CD4-positive, alpha-beta T cell (primary cell): ENCODE data around the gene MLLT1. TPM values are rescaled to one million over a fixed set of nuclear protein-coding genes. Genes with fewer than 3 reads are reported as not detected.

Source experiments
- ATAC-seq: fragments of 200-7000 bp; cut with Tn5 transposase; one replicate; pipeline ENCODE4 v1.10.0; 2022; ENCODE audit warnings: mild to moderate bottlenecking; ENCODE audit not compliant: poor library complexity
- CTCF ChIA-PET: fragments of 350-600 bp; sonication (Branson Sonifier 250); formaldehyde crosslinking; loops from one replicate; lab custom pipeline; 2021; ENCODE audit warnings: antibody characterized with exemption, inconsistent platforms; lab: Charles Lee
- POLR2A ChIA-PET: fragments of 350-600 bp; sonication (Branson Sonifier 250); formaldehyde crosslinking; loops from one replicate; lab custom pipeline; 2021; ENCODE audit warnings: antibody characterized with exemption, inconsistent platforms; lab: Charles Lee
- DNase-seq, 14 experiments: peaks; one replicate each; pipeline ENCODE4 v3.0.0-alpha.2; 2013 to 2020; ENCODE audit warnings: mixed read lengths in 2 of 14
- H3K27ac ChIP-seq, 2 donors: one replicate each; pipeline versions ENCODE4 v1.5.1 to v1.7.0; 2013; ENCODE audit warnings: low read length in 2 of 2, low read depth in 1 of 2, mild to moderate bottlenecking in 1 of 2
- H3K27me3 ChIP-seq, 2 experiments: 1 replicate in 1 of 2; 2 replicates in 1 of 2; pipeline versions ENCODE4 v1.6.1 to v1.7.0; 2013; ENCODE audit warnings: low read length in 2 of 2, control low read depth in 1 of 2, mild to moderate bottlenecking in 1 of 2, moderate library complexity in 1 of 2; ENCODE audit not compliant: insufficient read depth in 2 of 2, control insufficient read depth in 1 of 2
- H3K36me3 ChIP-seq: one replicate; pipeline ENCODE4 v1.6.1; 2013; ENCODE audit warnings: low read length, control low read depth; ENCODE audit not compliant: insufficient read depth
- H3K4me1 ChIP-seq: one replicate; pipeline ENCODE4 v1.6.1; 2013; ENCODE audit warnings: low read length, control low read depth; ENCODE audit not compliant: insufficient read depth
- H3K4me3 ChIP-seq: one replicate; pipeline ENCODE4 v1.5.1; 2013; ENCODE audit warnings: mild to moderate bottlenecking, low read length, moderate library complexity
- H3K9me3 ChIP-seq, 2 experiments: 1 replicate in 1 of 2; 2 replicates in 1 of 2; pipeline versions ENCODE4 v1.6.1 to v1.7.0; 2013; ENCODE audit warnings: low read length in 2 of 2, mild to moderate bottlenecking in 2 of 2, control low read depth in 1 of 2, moderate library complexity in 1 of 2; ENCODE audit not compliant: control insufficient read depth in 1 of 2, insufficient read depth in 1 of 2
- H3K27ac Mint-ChIP-seq: one replicate; pipeline ENCODE4 v1.8.0; 2020; ENCODE audit warnings: mixed read lengths
- H3K27me3 Mint-ChIP-seq: one replicate; pipeline ENCODE4 v1.8.0; 2021; ENCODE audit warnings: mixed read lengths
- H3K36me3 Mint-ChIP-seq: one replicate; pipeline ENCODE4 v1.8.0; 2021; ENCODE audit warnings: low read depth, mixed read lengths
- H3K4me1 Mint-ChIP-seq: one replicate; pipeline ENCODE4 v1.8.0; 2021; ENCODE audit warnings: low read depth, mixed read lengths
- H3K4me3 Mint-ChIP-seq: one replicate; pipeline ENCODE4 v1.8.0; 2020; ENCODE audit warnings: mild to moderate bottlenecking, mixed read lengths
- H3K9me3 Mint-ChIP-seq: one replicate; pipeline ENCODE4 v1.8.0; 2020; ENCODE audit warnings: mixed read lengths
- intact Hi-C, 2 experiments: fragments of 100-400 bp; cut with DNase I in 1 of 2; cut with micrococcal nuclease in 1 of 2; formaldehyde crosslinking; loops; one replicate each; pipeline versions ENCODE4 v1.15.1 to v1.9.0; 2023 to 2025; cut with DNase I, micrococcal nuclease
- total RNA-seq, 174 experiments: library from RNA in 2 of 174; stranded (reverse) in 2 of 174; gene quantifications; one replicate each; pipeline ENCODE4 v1.2.3 and lab custom pipeline; 2021 to 2026
- TF ChIP-seq, protein P1 (sequence below): fragments of 200-600 bp; IDR thresholded peaks from one replicate; pipeline ENCODE4 v1.8.0; 2022; ENCODE audit warnings: antibody characterized with exemption, mild to moderate bottlenecking

Gene MLLT1
- total RNA-seq, 2 experiments from 2014 or later = 18.3 to 22.1 TPM

DNA sequence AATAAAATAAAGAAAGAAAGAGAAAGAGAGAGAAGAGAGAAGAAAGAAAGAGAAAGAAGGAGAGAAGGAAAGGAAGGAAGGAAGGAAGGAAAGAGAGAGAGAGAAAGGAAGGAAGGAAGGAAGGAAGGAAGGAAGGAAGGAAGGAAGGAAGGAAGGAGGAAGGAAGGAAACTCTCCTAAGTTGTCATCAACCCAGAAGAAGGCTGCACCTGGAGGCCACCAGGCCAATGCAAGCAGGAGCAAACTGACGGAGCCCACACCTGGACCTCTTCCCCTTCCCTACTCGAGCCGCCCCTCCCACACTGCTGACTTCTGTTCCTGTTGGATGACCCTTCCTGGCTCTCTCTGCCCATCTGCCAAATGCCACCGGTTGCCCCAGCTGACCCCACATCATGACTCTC, 45.0 kb upstream of the MLLT1 start:
- no peaks in the 10 kb centered on the region for H3K9me3 ChIP-seq
- Mint-ChIP-seq H3K27me3 (no peaks in the 10 kb centered on the region), H3K4me3 (no peak overlapping the region), H3K27ac (no peak overlapping the region), H3K4me1 (peaks cover 6% of the 10 kb centered on the region), H3K36me3 (peaks cover 3% of the 10 kb centered on the region), H3K9me3 (no peaks in the 10 kb centered on the region)
- ChIA-PET CTCF (interaction anchor here (0.6 kb wide), 1 partner anchor 185 kb away, joined by 3 read pairs; no protein-coding TSS in a partner anchor), POLR2A (no interaction called here)
- H3K36me3 ChIP-seq = no peaks in the 10 kb centered on the region
- TF ChIP-seq, protein P1, sequence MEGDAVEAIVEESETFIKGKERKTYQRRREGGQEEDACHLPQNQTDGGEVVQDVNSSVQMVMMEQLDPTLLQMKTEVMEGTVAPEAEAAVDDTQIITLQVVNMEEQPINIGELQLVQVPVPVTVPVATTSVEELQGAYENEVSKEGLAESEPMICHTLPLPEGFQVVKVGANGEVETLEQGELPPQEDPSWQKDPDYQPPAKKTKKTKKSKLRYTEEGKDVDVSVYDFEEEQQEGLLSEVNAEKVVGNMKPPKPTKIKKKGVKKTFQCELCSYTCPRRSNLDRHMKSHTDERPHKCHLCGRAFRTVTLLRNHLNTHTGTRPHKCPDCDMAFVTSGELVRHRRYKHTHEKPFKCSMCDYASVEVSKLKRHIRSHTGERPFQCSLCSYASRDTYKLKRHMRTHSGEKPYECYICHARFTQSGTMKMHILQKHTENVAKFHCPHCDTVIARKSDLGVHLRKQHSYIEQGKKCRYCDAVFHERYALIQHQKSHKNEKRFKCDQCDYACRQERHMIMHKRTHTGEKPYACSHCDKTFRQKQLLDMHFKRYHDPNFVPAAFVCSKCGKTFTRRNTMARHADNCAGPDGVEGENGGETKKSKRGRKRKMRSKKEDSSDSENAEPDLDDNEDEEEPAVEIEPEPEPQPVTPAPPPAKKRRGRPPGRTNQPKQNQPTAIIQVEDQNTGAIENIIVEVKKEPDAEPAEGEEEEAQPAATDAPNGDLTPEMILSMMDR = no peak
- H3K4me3 ChIP-seq = no peak overlapping the region
- intact Hi-C loops = no loop called here
- ATAC-seq (no peak), DNase-seq (no peak)
- H3K4me1 ChIP-seq = no peaks in the 10 kb centered on the region
- H3K27me3 ChIP-seq = no peaks in the 10 kb centered on the region
- no peak overlapping the region for H3K27ac ChIP-seq

DNA sequence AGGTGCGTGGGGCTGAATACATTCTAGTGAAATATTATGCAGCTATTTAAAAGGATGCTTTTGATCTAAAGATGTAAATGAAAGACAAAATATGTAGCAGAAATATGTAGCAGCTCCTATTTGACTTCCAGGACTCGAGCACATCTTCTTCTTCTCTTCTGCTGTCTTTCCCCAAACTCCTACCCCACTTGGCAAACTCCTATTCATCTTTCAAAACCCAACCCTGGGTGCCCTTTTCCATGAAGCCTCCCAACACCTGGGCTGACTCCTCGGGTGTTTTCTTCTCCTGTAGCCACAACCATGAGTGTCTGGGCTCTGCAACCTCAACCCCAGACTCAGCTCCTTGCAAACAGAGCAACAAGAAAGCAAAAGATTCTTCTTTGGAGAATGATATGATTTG, 42.5 kb upstream of the MLLT1 start:
- Histone ChIP-seq H3K4me3 (no peak overlapping the region), H3K27ac (no peak overlapping the region), H3K9me3 (no peaks in the 10 kb centered on the region), H3K36me3 (no peaks in the 10 kb centered on the region), H3K4me1 (no peaks in the 10 kb centered on the region), H3K27me3 (no peaks in the 10 kb centered on the region)
- H3K27me3 Mint-ChIP-seq = no peaks in the 10 kb centered on the region
- H3K9me3 Mint-ChIP-seq = no peaks in the 10 kb centered on the region
- peaks cover 8% of the 10 kb centered on the region for H3K36me3 Mint-ChIP-seq
- intact Hi-C loops = no loop called here
- peaks cover 6% of the 10 kb centered on the region for H3K4me1 Mint-ChIP-seq
- TF ChIP-seq, protein P1 = no peak
- H3K27ac Mint-ChIP-seq = no peak overlapping the region
- H3K4me3 Mint-ChIP-seq = no peak overlapping the region
- CTCF ChIA-PET = no interaction called here
- DNase-seq = no peak
- ATAC-seq = no peak
- POLR2A ChIA-PET = no interaction called here

- TF ChIP-seq, protein P1 = no peak
- Histone ChIP-seq H3K4me3 (no peak overlapping the region), H3K9me3 (no peaks in the 10 kb centered on the region), H3K27ac (no peak overlapping the region), H3K4me1 (no peaks in the 10 kb centered on the region), H3K27me3 (no peaks in the 10 kb centered on the region), H3K36me3 (no peaks in the 10 kb centered on the region)
- Mint-ChIP-seq H3K36me3 (peaks cover 9% of the 10 kb centered on the region), H3K4me1 (no peaks in the 10 kb centered on the region), H3K27me3 (no peaks in the 10 kb centered on the region), H3K9me3 (no peaks in the 10 kb centered on the region), H3K4me3 (no peak overlapping the region), H3K27ac (no peak overlapping the region)
- ATAC-seq = no peak
- DNase-seq = no peak
- intact Hi-C loops = no loop called here
- CTCF ChIA-PET = no interaction called here
- POLR2A ChIA-PET = no interaction called here
Measured at GRCh38 chr19:6319376-6319775, 39.6 kb upstream of the MLLT1 start.
